Kidney capillary endothelial cell (primary cell): Measurements from ENCODE around the gene EIF3F.

Experiments used
- DNase-seq: peaks from one replicate; pipeline ENCODE4 v3.0.0-alpha.2; 2018; ENCODE audit warnings: low spot score

The EIF3F gene

GRCh38 chr11:8022876-8023275 is 35.7 kb downstream of the EIF3F start:
- no peak for DNase-seq

GRCh38 chr11:8023831-8024555 is 36.9 kb downstream of the EIF3F start:
- no peak for DNase-seq

GRCh38 chr11:8025123-8025522 is 38.0 kb downstream of the EIF3F start:
- DNase-seq, result no peak

- DNase-seq, result no peak
These were observed 38.7 kb downstream of the EIF3F start for GRCh38 chr11:8025816-8026215.

GRCh38 chr11:8026982-8027381 is 39.8 kb downstream of the EIF3F start:
- DNase-seq, result no peak

- no peak for DNase-seq
These were observed 41.6 kb downstream of the EIF3F start for GRCh38 chr11:8028766-8029165.

- DNase-seq, result no peak
These were observed 43.5 kb downstream of the EIF3F start for GRCh38 chr11:8030526-8031247.

GRCh38 chr11:8031248-8032115 is 44.3 kb downstream of the EIF3F start:
- no peak for DNase-seq

GRCh38 chr11:8032122-8032521 is 45.0 kb downstream of the EIF3F start:
- DNase-seq, result no peak

- no peak for DNase-seq
These were observed 45.6 kb downstream of the EIF3F start for GRCh38 chr11:8032576-8033304.

GRCh38 chr11:8033305-8034105 is 46.4 kb downstream of the EIF3F start:
- DNase-seq, result peak; percentile 65

GRCh38 chr11:8034106-8034585 is 47.0 kb downstream of the EIF3F start:
- no peak for DNase-seq

GRCh38 chr11:8034604-8035190 is 47.6 kb downstream of the EIF3F start:
- no peak for DNase-seq

- DNase-seq, result no peak
These were observed 48.2 kb downstream of the EIF3F start for GRCh38 chr11:8035200-8035855.

- DNase-seq, result no peak
These were observed 49.1 kb downstream of the EIF3F start for GRCh38 chr11:8036002-8036802.

GRCh38 chr11:8036986-8037385 is 49.8 kb downstream of the EIF3F start:
- DNase-seq, result no peak

GRCh38 chr11:8038393-8038792 is 51.3 kb downstream of the EIF3F start:
- DNase-seq, result no peak

GRCh38 chr11:8038811-8039529 is 51.8 kb downstream of the EIF3F start:
- no peak for DNase-seq
